Left lung (tissue), 10 donors: ENCODE measurements around the gene MERTK. TPM values are rescaled to one million over a fixed set of nuclear protein-coding genes. Genes with fewer than 3 reads are reported as not detected.

Experiments used
- ATAC-seq: fragments of 200-7000 bp; cut with Tn5 transposase; one replicate; pipeline ENCODE4 v1.9.1; 2020; ENCODE audit warnings: moderate library complexity
- DNase-seq, 4 donors: peaks; one replicate each; pipeline ENCODE4 v3.0.0-alpha.2; 2013 to 2020
- H3K27ac ChIP-seq, 2 donors: fragments of 200-600 bp; sonication (generic) in 1 of 2; one replicate each; pipeline versions ENCODE4 v1.5.0 to v1.8.0; 2020 to 2021
- H3K27me3 ChIP-seq, 2 donors: fragments of 200-600 bp; sonication (generic) in 1 of 2; one replicate each; pipeline versions ENCODE4 v1.5.0 to v1.8.0; 2020 to 2021
- H3K36me3 ChIP-seq, 2 donors: fragments of 200-600 bp; sonication (generic) in 1 of 2; one replicate each; pipeline versions ENCODE4 v1.5.0 to v1.8.0; 2020 to 2021
- H3K4me1 ChIP-seq, 2 donors: fragments of 200-600 bp; one replicate each; pipeline ENCODE4 v1.8.0; 2021
- H3K4me3 ChIP-seq, 2 donors: fragments of 200-600 bp; sonication (generic) in 1 of 2; one replicate each; pipeline versions ENCODE4 v1.5.0 to v1.8.0; 2020 to 2021; ENCODE audit warnings: mild to moderate bottlenecking in 1 of 2
- H3K9me3 ChIP-seq, 2 donors: fragments of 200-600 bp; sonication (generic) in 1 of 2; one replicate each; pipeline versions ENCODE4 v1.5.0 to v1.8.0; 2020 to 2021
- intact Hi-C, 2 donors: fragments of 100-400 bp; cut with DNase I; formaldehyde crosslinking; loops; one replicate each; pipeline versions ENCODE4 v1.11.2 to v1.14.2; 2022
- polyA plus RNA-seq, 6 donors: library from polyadenylated mRNA; unstranded; fragments of 120-200 nt; gene quantifications; one replicate each; pipeline ENCODE4 v1.2.1, GENCODE V29; 2013; ENCODE audit not compliant: insufficient read length in 6 of 6
- total RNA-seq, 2 donors: library from RNA; stranded (reverse); fragmentation: NEBNext Ultra II Directional; extraction: Animal tissue kit (Norgen Biotek cat#: 25700); gene quantifications; one replicate each; pipeline ENCODE4 v1.2.1, GENCODE V29; 2021
- TF ChIP-seq, protein P1 (sequence below), 2 donors: fragments of 200-600 bp; sonication (generic) in 1 of 2; IDR thresholded peaks; one replicate each; pipeline versions ENCODE4 v1.5.0 to v1.8.0; 2021; ENCODE audit warnings: antibody characterized with exemption in 2 of 2
- donor health status: DM: no; HTN: yes; CAD: no.
- donor health status: DM: no; HTN: no; CAD: no.

MERTK gene
- total and polyA plus RNA-seq, 8 donors, result 15.3 to 42.8 (median 19.8) TPM

DNA sequence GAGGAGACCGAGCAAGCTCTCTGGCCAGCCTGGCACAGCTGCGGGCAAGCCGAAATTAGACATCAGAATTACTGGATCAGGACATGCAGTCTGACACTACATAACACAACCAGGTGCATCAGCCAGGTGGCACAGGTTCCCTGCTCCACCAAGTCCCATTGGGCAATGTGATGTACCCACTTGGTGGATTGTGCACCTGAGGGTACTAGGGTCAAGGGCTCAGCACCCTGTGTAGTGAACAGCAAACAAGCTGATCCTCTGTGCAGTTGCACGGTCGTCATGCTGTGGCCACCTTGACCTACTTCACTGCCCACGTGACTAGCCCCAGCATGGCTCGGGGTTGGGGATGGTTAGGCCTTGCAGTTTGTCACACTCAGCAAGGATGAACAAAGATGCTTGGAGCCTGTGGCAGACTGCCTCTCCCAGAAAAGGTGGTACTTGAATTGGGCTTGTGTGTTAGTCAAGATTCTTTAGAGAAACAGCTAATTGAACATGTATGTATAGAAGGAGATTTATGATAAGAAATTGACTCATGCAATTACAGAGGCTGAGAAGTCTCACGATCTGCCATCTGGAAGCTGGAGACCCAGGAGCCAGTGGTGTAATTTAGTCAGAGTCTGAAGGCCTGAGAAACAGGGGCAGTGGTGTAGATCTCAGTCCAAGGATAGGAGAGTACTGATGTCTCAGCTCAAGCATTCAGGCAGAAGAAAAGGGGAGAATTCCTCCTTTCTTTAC is 85.2 kb downstream of the MERTK start:
- ATAC-seq, result no peak
- H3K27me3 ChIP-seq, result no peaks in the 10 kb centered on the region
- peaks cover 0 to 65% of the 10 kb centered on the region in 2 donors for H3K36me3 ChIP-seq
- intact Hi-C loops, result no loop called here
- no peaks in the 10 kb centered on the region for H3K9me3 ChIP-seq
- no peak overlapping the region for H3K4me3 ChIP-seq
- TF ChIP-seq, protein P1, sequence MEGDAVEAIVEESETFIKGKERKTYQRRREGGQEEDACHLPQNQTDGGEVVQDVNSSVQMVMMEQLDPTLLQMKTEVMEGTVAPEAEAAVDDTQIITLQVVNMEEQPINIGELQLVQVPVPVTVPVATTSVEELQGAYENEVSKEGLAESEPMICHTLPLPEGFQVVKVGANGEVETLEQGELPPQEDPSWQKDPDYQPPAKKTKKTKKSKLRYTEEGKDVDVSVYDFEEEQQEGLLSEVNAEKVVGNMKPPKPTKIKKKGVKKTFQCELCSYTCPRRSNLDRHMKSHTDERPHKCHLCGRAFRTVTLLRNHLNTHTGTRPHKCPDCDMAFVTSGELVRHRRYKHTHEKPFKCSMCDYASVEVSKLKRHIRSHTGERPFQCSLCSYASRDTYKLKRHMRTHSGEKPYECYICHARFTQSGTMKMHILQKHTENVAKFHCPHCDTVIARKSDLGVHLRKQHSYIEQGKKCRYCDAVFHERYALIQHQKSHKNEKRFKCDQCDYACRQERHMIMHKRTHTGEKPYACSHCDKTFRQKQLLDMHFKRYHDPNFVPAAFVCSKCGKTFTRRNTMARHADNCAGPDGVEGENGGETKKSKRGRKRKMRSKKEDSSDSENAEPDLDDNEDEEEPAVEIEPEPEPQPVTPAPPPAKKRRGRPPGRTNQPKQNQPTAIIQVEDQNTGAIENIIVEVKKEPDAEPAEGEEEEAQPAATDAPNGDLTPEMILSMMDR (IDR thresholded peaks at IDR 0.05), result no peak
- no peak overlapping the region for H3K27ac ChIP-seq
- no peak for DNase-seq
- H3K4me1 ChIP-seq, result no peaks in the 10 kb centered on the region

DNA sequence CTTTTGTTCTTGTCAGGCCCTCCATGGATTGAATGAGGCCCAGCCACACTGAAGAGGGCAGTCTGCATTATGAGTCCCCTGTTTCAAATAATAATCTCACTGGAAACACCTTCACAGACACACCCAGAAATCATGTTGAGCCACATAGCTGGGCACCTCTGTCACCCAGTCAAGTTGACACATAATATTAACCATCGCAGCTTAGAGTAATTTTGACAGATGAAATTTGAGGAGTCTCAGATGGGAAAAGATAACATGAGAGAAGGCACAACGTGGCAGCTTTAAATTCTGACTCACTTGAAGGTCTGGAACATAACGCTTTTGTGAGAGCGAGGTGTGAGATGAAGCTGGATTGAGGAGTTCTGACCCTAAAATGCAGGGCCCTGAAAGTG is 85.8 kb downstream of the MERTK start:
- Histone ChIP-seq H3K4me3 (no peak overlapping the region), H3K4me1 (no peaks in the 10 kb centered on the region), H3K36me3 (peaks cover 0 to 71% of the 10 kb centered on the region in 2 donors), H3K9me3 (no peaks in the 10 kb centered on the region), H3K27me3 (no peaks in the 10 kb centered on the region), H3K27ac (no peak overlapping the region)
- ATAC-seq (no peak), DNase-seq (no peak)
- TF ChIP-seq, protein P1 (IDR thresholded peaks at IDR 0.05), result no peak
- intact Hi-C loops, result no loop called here

DNA sequence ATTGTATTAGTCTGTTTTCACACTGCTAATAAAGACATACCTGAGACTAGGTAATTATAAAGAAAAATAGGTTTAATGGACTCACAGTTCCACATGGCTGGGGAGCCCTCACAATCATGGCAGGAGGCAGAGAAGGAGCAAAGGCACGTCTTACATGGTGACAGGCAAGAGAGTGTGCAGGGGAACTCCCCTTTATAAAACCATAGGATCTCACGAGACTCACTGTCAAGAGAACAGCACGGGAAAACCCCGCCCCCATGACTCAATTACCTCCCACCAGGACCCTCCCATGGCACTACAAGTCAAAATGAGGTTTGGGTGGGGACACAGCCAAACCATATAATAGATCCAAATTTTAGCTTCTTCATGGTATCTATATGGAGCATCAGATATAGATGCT is 87.1 kb downstream of the MERTK start:
- DNase-seq, result no peak
- H3K27me3 ChIP-seq, result no peaks in the 10 kb centered on the region
- H3K36me3 ChIP-seq, result peaks cover 0 to 84% of the 10 kb centered on the region in 2 donors
- H3K27ac ChIP-seq, result no peak overlapping the region
- intact Hi-C loops, result no loop called here
- no peak for ATAC-seq
- H3K4me1 ChIP-seq, result no peaks in the 10 kb centered on the region
- H3K9me3 ChIP-seq, result no peaks in the 10 kb centered on the region
- H3K4me3 ChIP-seq, result no peak overlapping the region
- TF ChIP-seq, protein P1 (IDR thresholded peaks at IDR 0.05), result no peak

DNA sequence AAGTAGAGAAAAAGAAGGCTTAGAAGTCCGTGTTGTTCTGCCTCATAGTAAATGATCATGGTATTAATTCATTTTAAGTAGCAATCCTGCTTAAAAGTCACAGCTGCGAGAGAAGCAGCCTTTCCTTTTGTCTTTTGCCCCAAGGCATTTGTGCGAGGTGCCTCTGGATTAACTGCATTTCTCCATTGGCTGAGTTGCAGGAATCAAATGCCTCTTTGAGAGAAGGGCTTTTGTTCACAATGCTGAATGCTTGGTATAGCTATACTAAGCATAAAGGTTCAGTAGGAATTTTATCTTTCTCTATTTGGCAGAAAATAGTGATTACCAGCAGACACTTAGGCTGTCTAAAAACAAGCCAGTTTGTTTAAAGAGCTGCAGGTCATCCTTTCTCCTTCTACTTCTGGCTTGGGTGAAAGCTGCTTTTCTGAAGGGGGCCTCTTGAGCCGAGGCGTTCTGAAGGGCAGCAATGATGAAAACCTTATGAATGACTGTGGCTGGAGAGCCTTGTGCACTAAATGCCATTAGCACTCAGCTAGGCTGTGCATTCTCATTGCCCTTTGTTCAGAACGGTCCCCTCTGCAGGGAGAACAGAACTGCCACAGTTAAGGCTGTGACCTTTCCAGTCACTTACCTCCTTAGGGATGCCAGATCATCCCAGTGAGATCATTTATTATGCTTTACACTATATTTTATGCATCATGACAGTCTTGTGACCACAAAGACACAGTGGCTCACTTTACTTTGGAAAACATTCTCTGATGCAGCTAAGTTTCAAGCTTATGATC is 87.9 kb downstream of the MERTK start:
- Histone ChIP-seq H3K4me1 (no peaks in the 10 kb centered on the region), H3K27ac (no peak overlapping the region), H3K27me3 (no peaks in the 10 kb centered on the region), H3K36me3 (peaks cover 0 to 89% of the 10 kb centered on the region in 2 donors), H3K9me3 (no peaks in the 10 kb centered on the region), H3K4me3 (no peak overlapping the region)
- intact Hi-C loops, result no loop called here
- no peak for ATAC-seq
- TF ChIP-seq, protein P1 (IDR thresholded peaks at IDR 0.05), result no peak
- no peak for DNase-seq

DNA sequence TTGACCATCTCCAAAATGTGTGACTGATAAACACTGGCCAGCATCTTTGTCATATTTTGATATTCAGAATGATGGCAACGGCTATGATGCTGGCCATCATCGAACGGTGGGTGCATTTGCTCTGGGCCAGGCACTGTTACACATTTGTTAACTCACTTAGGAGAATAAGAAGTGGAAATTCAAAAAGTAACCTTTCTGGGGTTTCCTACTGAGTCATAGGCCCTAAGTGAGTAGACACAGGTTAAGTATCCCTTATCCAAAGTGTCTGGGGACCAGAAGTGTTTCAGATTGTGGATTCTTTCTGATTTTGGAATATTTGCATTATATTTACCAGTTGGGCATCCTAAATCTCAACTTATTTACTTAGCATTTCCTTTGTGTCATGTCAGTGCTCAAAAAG is 92.0 kb downstream of the MERTK start:
- DNase-seq, result no peak
- intact Hi-C loops, result no loop called here

More for the DNA sequence above, 92.0 kb downstream of the MERTK start:
- Histone ChIP-seq H3K27ac (no peak overlapping the region), H3K9me3 (no peaks in the 10 kb centered on the region), H3K27me3 (no peaks in the 10 kb centered on the region), H3K4me3 (no peak overlapping the region), H3K36me3 (peaks cover 0 to 68% of the 10 kb centered on the region in 2 donors), H3K4me1 (no peaks in the 10 kb centered on the region)
- TF ChIP-seq, protein P1 (IDR thresholded peaks at IDR 0.05), result no peak
- ATAC-seq, result no peak
